Fibroblast of the aortic adventitia (primary cell): ENCODE results near the gene PLCD1. TPM values are rescaled to one million over a fixed set of nuclear protein-coding genes. Genes with fewer than 3 reads are reported as not detected.

Experiments
- DNase-seq: peaks from one replicate; pipeline ENCODE4 v3.0.0-alpha.2; 2010; ENCODE audit warnings: low read depth
- H3K4me3 ChIP-seq: 2 replicates; pipeline ENCODE4 v1.5.1; 2011; ENCODE audit warnings: low read depth, mild to moderate bottlenecking, control low read depth, low read length, moderate library complexity
- CTCF ChIP-seq: IDR thresholded peaks from 2 replicates; pipeline ENCODE4 v1.5.1; 2011; ENCODE audit warnings: mild to moderate bottlenecking, low read length, control low read depth, inconsistent platforms; ENCODE audit not compliant: insufficient read depth
- total RNA-seq: library from RNA; depleted of rRNA; stranded (reverse); fragments of >200 nt; gene quantifications from 2 replicates; pipeline ENCODE4 v1.2.3, GENCODE V29; 2012; ENCODE audit warnings: low replicate concordance

The PLCD1 gene
- total RNA-seq, 1 donor, result 28.3 TPM

GRCh38 chr3:38030126-38031021 is 932 bp upstream of the PLCD1 start:
- no peak for TF ChIP-seq CTCF
- H3K4me3 ChIP-seq, result peak overlapping the region; percentile 75
- no peak for DNase-seq

- no peak for DNase-seq
- no peak for TF ChIP-seq CTCF
- H3K4me3 ChIP-seq, result peak overlapping the region; percentile 75
These were observed 651 bp downstream of the PLCD1 start for GRCh38 chr3:38028621-38029361.

- peak overlapping the region; percentile 75 for H3K4me3 ChIP-seq
- DNase-seq, result no peak
- TF ChIP-seq CTCF, result no peak
These were observed 1.7 kb downstream of the PLCD1 start for GRCh38 chr3:38027466-38028465.

GRCh38 chr3:38026856-38027255 is 2.6 kb downstream of the PLCD1 start:
- no peak for TF ChIP-seq CTCF
- DNase-seq, result no peak
- H3K4me3 ChIP-seq, result no peak overlapping the region

- H3K4me3 ChIP-seq, result peak overlapping the region; percentile 92
- no peak for TF ChIP-seq CTCF
- DNase-seq, result no peak
These were observed 6.3 kb downstream of the PLCD1 start for GRCh38 chr3:38022896-38023709.
